HepG2 (cell line): ENCODE measurements around the gene HLA-B. TPM values are rescaled to one million over a fixed set of nuclear protein-coding genes. Genes with fewer than 3 reads are reported as not detected.

Experiments used
- ATAC-seq: fragments of 200-7000 bp; cut with Tn5 transposase; 3 replicates; pipeline ENCODE4 v1.9.1; 2020; ENCODE audit warnings: mild to moderate bottlenecking, moderate library complexity
- BruUV-seq: library from RNA; stranded (reverse); fragments of 400-500 nt; replicated peaks from 2 replicates; lab custom pipeline; 2021; lab: Mats Ljungman, UMichigan
- CTCF ChIA-PET: fragments of 300-600 bp; formaldehyde crosslinking; extraction: SDS; loops from one replicate; lab custom pipeline; 2021; ENCODE audit warnings: low total read pairs, inconsistent platforms, low intra/inter-chr PET ratio; lab: Yijun Ruan, JAX
- POLR2A ChIA-PET: fragments of 350-600 bp; sonication (Branson Sonifier 250); formaldehyde crosslinking; loops from one replicate; lab custom pipeline; 2020; ENCODE audit warnings: antibody characterized with exemption, inconsistent platforms; lab: Yijun Ruan, JAX
- DNase-seq: peaks from one replicate; pipeline ENCODE4 v3.0.0-alpha.2; 2015; ENCODE audit warnings: low spot score
- FAIRE-seq: peaks from 3 replicates; lab custom pipeline; 2011; peaks lifted over from hg19 to GRCh38; lab: Jason Lieb, UNC
- H2AFZ ChIP-seq: one replicate; pipeline ENCODE4 v1.6.1; 2011; ENCODE audit warnings: low read length, inconsistent platforms
- H3K27ac ChIP-seq: fragments of 300-600 bp; 3 replicates; pipeline ENCODE4 v1.8.0; 2011; ENCODE audit warnings: mixed run types, mild to moderate bottlenecking, mixed read lengths, low read length, inconsistent platforms; ENCODE audit not compliant: insufficient read depth; ENCODE audit errors: extremely low read length
- H3K27me3 ChIP-seq, 2 experiments: fragments of 200-600 bp in 1 of 2; 2 replicates in 1 of 2; 3 replicates in 1 of 2; pipeline versions ENCODE4 v1.6.0 to v1.8.0; 2011; ENCODE audit warnings: low read length in 2 of 2, mild to moderate bottlenecking in 2 of 2, moderate library complexity in 2 of 2, inconsistent platforms in 1 of 2; ENCODE audit not compliant: insufficient read depth in 2 of 2, control insufficient read depth in 1 of 2
- H3K36me3 ChIP-seq, 2 experiments: fragments of 200-600 bp in 1 of 2; replicated peaks in 1 of 2; 2 replicates in 1 of 2; 3 replicates in 1 of 2; pipeline versions ENCODE4 v1.5.1 to v1.8.0; 2011; ENCODE audit warnings: low read length in 2 of 2, inconsistent platforms in 1 of 2; ENCODE audit not compliant: insufficient read depth in 2 of 2, control insufficient read depth in 1 of 2
- H3K4me1 ChIP-seq: 2 replicates; pipeline ENCODE4 v1.5.1; 2012; ENCODE audit warnings: low read length, inconsistent platforms; ENCODE audit not compliant: insufficient read depth
- H3K4me2 ChIP-seq: 2 replicates; pipeline ENCODE4 v1.6.0; 2011; ENCODE audit warnings: low read depth, low read length, inconsistent platforms
- H3K4me3 ChIP-seq, 3 experiments: fragments of 200-600 bp in 1 of 3; sonication (generic), shearing (Covaris generic) in 1 of 3; replicated peaks in 1 of 3; 2 replicates each; pipeline ENCODE4 v1.5.1; 2011 to 2016; ENCODE audit warnings: low read length in 3 of 3, inconsistent platforms in 2 of 3, low read depth in 2 of 3, mild to moderate bottlenecking in 2 of 3, control low read depth in 1 of 3, mixed read lengths in 1 of 3; ENCODE audit not compliant: insufficient read depth in 1 of 3
- H3K79me2 ChIP-seq: one replicate; pipeline ENCODE4 v1.6.1; 2011; ENCODE audit warnings: low read length, inconsistent platforms; ENCODE audit not compliant: insufficient read depth
- H3K9ac ChIP-seq: 2 replicates; pipeline ENCODE4 v1.6.0; 2011; ENCODE audit warnings: mild to moderate bottlenecking, low read depth, low read length, inconsistent platforms; ENCODE audit not compliant: insufficient read depth
- H3K9me3 ChIP-seq: 2 replicates; pipeline ENCODE4 v1.5.1; 2012; ENCODE audit warnings: mild to moderate bottlenecking, low read length
- H4K20me1 ChIP-seq: 2 replicates; pipeline ENCODE4 v1.6.0; 2011; ENCODE audit warnings: inconsistent platforms, mild to moderate bottlenecking, low read length, moderate library complexity; ENCODE audit not compliant: insufficient read depth
- EEA1 ChIP-seq: sonication (generic); formaldehyde crosslinking; IDR thresholded peaks from 2 replicates; pipeline ENCODE4 v1.5.1; 2020; ENCODE audit warnings: mild to moderate bottlenecking, missing genetic modification reagents, borderline replicate concordance
- GLMP ChIP-seq: sonication (generic); formaldehyde crosslinking; IDR thresholded peaks from 2 replicates; pipeline ENCODE4 v1.9.0; 2021; ENCODE audit warnings: missing genetic modification reagents, mild to moderate bottlenecking, borderline replicate concordance
- ZNF646 ChIP-seq: sonication (generic); formaldehyde crosslinking; IDR thresholded peaks from 2 replicates; pipeline ENCODE4 v1.9.0; 2021; ENCODE audit warnings: mild to moderate bottlenecking, missing genetic modification reagents
- WGBS: methylation state at CpG from one replicate; pipeline ENCODE4 v1.1.6; 2017; ENCODE audit warnings: low lambda C conversion rate; 5-methylcytosine and 5-hydroxymethylcytosine counted together
- in situ Hi-C: cut with HindIII; loops from 2 replicates; pipeline ENCODE4 v1.10.0; 2017; ENCODE audit warnings: low pct_unique_long_range_greater_than_20kb; ENCODE audit not compliant: extremely low pct_ligation_motif_present
- intact Hi-C: fragments of 100-400 bp; cut with micrococcal nuclease; formaldehyde crosslinking; loops from one replicate; pipeline ENCODE4 v1.10.0; 2022; ENCODE audit not compliant: unreplicated experiment
- polyA plus RNA-seq, 8 experiments: library from polyadenylated mRNA; depleted of rRNA in 3 of 8; stranded (reverse) in 7 of 8; unstranded in 1 of 8; fragments of >200 nt; fragmentation: Illumina TruSeq in 4 of 8; extraction: Trizol in 4 of 8; gene quantifications; 2 replicates each; pipeline versions ENCODE4 v1.2.1 to v1.2.3, GENCODE V29; 2011 to 2016; ENCODE audit warnings: low read depth in 4 of 8, missing spikeins in 1 of 8, mixed read lengths in 1 of 8; ENCODE audit not compliant: insufficient read depth in 1 of 8
- total RNA-seq, 5 experiments: library from RNA; depleted of rRNA; stranded (reverse); fragments of >200 nt; fragmentation: Illumina TruSeq; extraction: Trizol; gene quantifications; 2 replicates each; pipeline ENCODE4 v1.2.3, GENCODE V29; 2016; ENCODE audit warnings: low read depth in 1 of 5
- TF ChIP-seq, protein P1 (sequence below): sonication (generic); formaldehyde crosslinking; IDR thresholded peaks from 2 replicates; pipeline ENCODE4 v1.8.1; 2022; ENCODE audit warnings: mild to moderate bottlenecking, missing genetic modification reagents

HLA-B gene
- total and polyA plus RNA-seq, 2 of the 13 experiments (the other 11 are each of a cell fraction or from before 2014, with no cell fraction given) = 35.3 to 88.9 TPM

GRCh38 chr6:31317036-31317435 lies 39.9 kb downstream of the HLA-B start (continued):
- TF ChIP-seq, protein P1, sequence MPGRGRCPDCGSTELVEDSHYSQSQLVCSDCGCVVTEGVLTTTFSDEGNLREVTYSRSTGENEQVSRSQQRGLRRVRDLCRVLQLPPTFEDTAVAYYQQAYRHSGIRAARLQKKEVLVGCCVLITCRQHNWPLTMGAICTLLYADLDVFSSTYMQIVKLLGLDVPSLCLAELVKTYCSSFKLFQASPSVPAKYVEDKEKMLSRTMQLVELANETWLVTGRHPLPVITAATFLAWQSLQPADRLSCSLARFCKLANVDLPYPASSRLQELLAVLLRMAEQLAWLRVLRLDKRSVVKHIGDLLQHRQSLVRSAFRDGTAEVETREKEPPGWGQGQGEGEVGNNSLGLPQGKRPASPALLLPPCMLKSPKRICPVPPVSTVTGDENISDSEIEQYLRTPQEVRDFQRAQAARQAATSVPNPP = no peak
- TF ChIP-seq, all 625 proteins: peak for 0

- CTCF ChIA-PET = no interaction called here
- Histone ChIP-seq H2AFZ (no peak overlapping the region), H4K20me1 (no peaks in the 10 kb centered on the region), H3K27ac (no peak overlapping the region), H3K4me1 (no peaks in the 10 kb centered on the region), H3K4me2 (no peak overlapping the region), H3K9ac (no peak overlapping the region), H3K79me2 (no peaks in the 10 kb centered on the region), H3K4me3 (no peak overlapping the region), H3K9me3 (no peaks in the 10 kb centered on the region), H3K36me3 (no peaks in the 10 kb centered on the region), H3K27me3 (peaks cover 1 to 45% of the 10 kb centered on the region in 2 experiments; a peak in 4 of 5 replicates)
- in situ Hi-C loops = no loop called here
- POLR2A ChIA-PET = no interaction called here
- FAIRE-seq (no peak), ATAC-seq (no peak), DNase-seq (no peak)
- BruUV-seq = no TSS peak
- WGBS = 46% methylated on average over 2 of the region's 2 CpGs
- intact Hi-C loops = no loop called here
- TF ChIP-seq ZNF646 (CRISPR knock-in tag) (no peak), GLMP (no peak), EEA1 (no peak)
These were observed 47.3 kb downstream of the HLA-B start for GRCh38 chr6:31309641-31310040.
